Measurements from ENCODE around the gene LSMEM2.

The LSMEM2 gene

GRCh38 chr3:50314342-50314741 lies 35.5 kb downstream of the LSMEM2 start:
- no peak overlapping the region for H3K4me3 ChIP-seq (ENCODE audit: low read depth, low read length)
- no peak for DNase-seq (ENCODE audit: low read depth)
- TF ChIP-seq, protein P1, sequence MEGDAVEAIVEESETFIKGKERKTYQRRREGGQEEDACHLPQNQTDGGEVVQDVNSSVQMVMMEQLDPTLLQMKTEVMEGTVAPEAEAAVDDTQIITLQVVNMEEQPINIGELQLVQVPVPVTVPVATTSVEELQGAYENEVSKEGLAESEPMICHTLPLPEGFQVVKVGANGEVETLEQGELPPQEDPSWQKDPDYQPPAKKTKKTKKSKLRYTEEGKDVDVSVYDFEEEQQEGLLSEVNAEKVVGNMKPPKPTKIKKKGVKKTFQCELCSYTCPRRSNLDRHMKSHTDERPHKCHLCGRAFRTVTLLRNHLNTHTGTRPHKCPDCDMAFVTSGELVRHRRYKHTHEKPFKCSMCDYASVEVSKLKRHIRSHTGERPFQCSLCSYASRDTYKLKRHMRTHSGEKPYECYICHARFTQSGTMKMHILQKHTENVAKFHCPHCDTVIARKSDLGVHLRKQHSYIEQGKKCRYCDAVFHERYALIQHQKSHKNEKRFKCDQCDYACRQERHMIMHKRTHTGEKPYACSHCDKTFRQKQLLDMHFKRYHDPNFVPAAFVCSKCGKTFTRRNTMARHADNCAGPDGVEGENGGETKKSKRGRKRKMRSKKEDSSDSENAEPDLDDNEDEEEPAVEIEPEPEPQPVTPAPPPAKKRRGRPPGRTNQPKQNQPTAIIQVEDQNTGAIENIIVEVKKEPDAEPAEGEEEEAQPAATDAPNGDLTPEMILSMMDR (IDR thresholded peaks at IDR 0.05; ENCODE audit: low read depth, low read length), result no peak
- TF ChIP-seq MYC (IDR thresholded peaks at IDR 0.05; ENCODE audit: low read depth, low read length) (no peak), MAX (IDR thresholded peaks at IDR 0.05; ENCODE audit: low read depth, low read length) (no peak), POLR2A (IDR thresholded peaks at IDR 0.05; ENCODE audit: extremely low read depth, insufficient read length) (no peak)

DNA sequence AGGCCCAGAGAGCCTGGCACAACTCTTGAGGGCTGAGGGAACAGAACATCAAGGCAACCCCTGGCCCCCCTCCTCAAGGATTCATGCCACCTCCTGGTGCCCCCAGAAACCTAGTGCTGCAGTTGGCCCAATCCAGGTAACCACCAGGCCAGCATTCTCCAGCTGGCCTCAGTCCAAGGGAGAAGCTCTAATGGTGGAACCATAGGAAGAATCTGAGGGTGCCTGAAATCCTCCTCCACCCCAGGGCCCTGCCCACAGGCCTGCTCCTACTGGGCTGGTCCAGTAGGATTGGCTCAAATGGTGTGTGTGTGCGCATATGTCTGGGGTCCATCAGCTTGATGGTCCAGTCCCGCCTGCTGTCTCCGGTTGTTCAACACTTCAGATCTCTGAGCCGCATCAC lies 35.9 kb downstream of the LSMEM2 start:
- TF ChIP-seq, protein P1 (IDR thresholded peaks at IDR 0.05; ENCODE audit: low read depth, low read length), result no peak
- no peak for TF ChIP-seq MAX (IDR thresholded peaks at IDR 0.05; ENCODE audit: low read depth, low read length)
- no peak overlapping the region for H3K4me3 ChIP-seq (ENCODE audit: low read depth, low read length)
- DNase-seq (ENCODE audit: low read depth), result no peak

GRCh38 chr3:50316657-50317242 lies 37.9 kb downstream of the LSMEM2 start:
- no peak overlapping the region for H3K4me3 ChIP-seq (ENCODE audit: low read depth, low read length)
- TF ChIP-seq, protein P1 (IDR thresholded peaks at IDR 0.05; ENCODE audit: low read depth, low read length), result no peak
- DNase-seq (ENCODE audit: low read depth), result peak; percentile 46

DNA sequence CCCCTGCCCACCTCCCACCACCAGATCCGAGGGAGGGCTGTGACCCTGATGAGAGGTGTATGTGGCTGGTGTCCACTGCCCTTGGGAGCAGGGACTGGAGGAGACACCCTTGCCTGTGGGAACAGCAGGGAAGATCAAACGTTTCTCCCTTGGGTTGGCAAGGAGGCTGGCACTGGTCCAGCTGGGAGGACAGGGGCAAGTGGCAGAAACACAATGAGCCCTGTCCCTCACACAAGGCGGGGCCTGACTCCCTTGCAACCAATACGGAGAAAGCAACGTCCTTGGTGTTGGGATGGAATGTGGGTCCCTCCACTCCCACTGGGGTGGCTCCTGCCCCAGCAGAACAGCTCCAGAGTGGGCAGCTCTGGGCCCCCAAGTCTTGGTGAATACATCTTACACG lies 38.4 kb downstream of the LSMEM2 start:
- no peak for DNase-seq (ENCODE audit: low read depth)
- no peak overlapping the region for H3K4me3 ChIP-seq (ENCODE audit: low read depth, low read length)
- TF ChIP-seq MYC (IDR thresholded peaks at IDR 0.05; ENCODE audit: low read depth, low read length) (no peak), MAX (IDR thresholded peaks at IDR 0.05; ENCODE audit: low read depth, low read length) (no peak), POLR2A (IDR thresholded peaks at IDR 0.05; ENCODE audit: extremely low read depth, insufficient read length) (no peak)
- TF ChIP-seq, protein P1 (IDR thresholded peaks at IDR 0.05; ENCODE audit: low read depth, low read length), result no peak

GRCh38 chr3:50318163-50318562 lies 39.3 kb downstream of the LSMEM2 start:
- DNase-seq (ENCODE audit: low read depth), result no peak
- no peak for TF ChIP-seq POLR2A (IDR thresholded peaks at IDR 0.05; ENCODE audit: extremely low read depth, insufficient read length)
- no peak for TF ChIP-seq MAX (IDR thresholded peaks at IDR 0.05; ENCODE audit: low read depth, low read length)
- TF ChIP-seq, protein P1 (IDR thresholded peaks at IDR 0.05; ENCODE audit: low read depth, low read length), result no peak
- no peak for TF ChIP-seq MYC (IDR thresholded peaks at IDR 0.05; ENCODE audit: low read depth, low read length)
- no peak overlapping the region for H3K4me3 ChIP-seq (ENCODE audit: low read depth, low read length)

GRCh38 chr3:50318615-50319014 lies 39.7 kb downstream of the LSMEM2 start:
- TF ChIP-seq POLR2A (IDR thresholded peaks at IDR 0.05; ENCODE audit: extremely low read depth, insufficient read length), result no peak
- TF ChIP-seq, protein P1 (IDR thresholded peaks at IDR 0.05; ENCODE audit: low read depth, low read length), result no peak

More at GRCh38 chr3:50318615-50319014, 39.7 kb downstream of the LSMEM2 start:
- DNase-seq (ENCODE audit: low read depth), result no peak
- H3K4me3 ChIP-seq (ENCODE audit: low read depth, low read length), result no peak overlapping the region
